GM21381 (cell line): ENCODE results near the gene TERT.

Experiments used
- ATAC-seq: cut with Tn5 transposase; IDR thresholded peaks from one replicate; pipeline ENCODE4 v1.9.1; 2021; ENCODE audit warnings: mild to moderate bottlenecking, moderate library complexity; ENCODE audit not compliant: unreplicated experiment

The TERT gene

GRCh38 chr5:1319436-1320256 is 24.8 kb upstream of the TERT start:
- ATAC-seq: no peak

GRCh38 chr5:1318659-1319251 is 23.9 kb upstream of the TERT start:
- no peak for ATAC-seq

GRCh38 chr5:1317921-1318565 is 23.2 kb upstream of the TERT start:
- no peak for ATAC-seq

- no peak for ATAC-seq
Observed at GRCh38 chr5:1316588-1317340, 21.9 kb upstream of the TERT start.

GRCh38 chr5:1315709-1316587 is 21.1 kb upstream of the TERT start:
- peak; percentile 55 for ATAC-seq

- ATAC-seq: no peak
Observed at GRCh38 chr5:1315018-1315708, 20.3 kb upstream of the TERT start.

- ATAC-seq: no peak
Observed at GRCh38 chr5:1314564-1314982, 19.7 kb upstream of the TERT start.

GRCh38 chr5:1312993-1313833 is 18.3 kb upstream of the TERT start:
- peak; percentile 75 for ATAC-seq

- no peak for ATAC-seq
Observed at GRCh38 chr5:1312206-1312605, 17.3 kb upstream of the TERT start.

GRCh38 chr5:1311439-1312055 is 16.7 kb upstream of the TERT start:
- ATAC-seq: no peak

- ATAC-seq: no peak
Observed at GRCh38 chr5:1310118-1310517, 15.2 kb upstream of the TERT start.

GRCh38 chr5:1304033-1304432 is 9.2 kb upstream of the TERT start:
- no peak for ATAC-seq

GRCh38 chr5:1302258-1302657 is 7.4 kb upstream of the TERT start:
- no peak for ATAC-seq

- ATAC-seq: no peak
Observed at GRCh38 chr5:1300581-1301083, 5.8 kb upstream of the TERT start.

- no peak for ATAC-seq
Observed at GRCh38 chr5:1299961-1300360, 5.1 kb upstream of the TERT start.

- no peak for ATAC-seq
Observed at GRCh38 chr5:1299511-1299850, 4.6 kb upstream of the TERT start.

- no peak for ATAC-seq
Observed at GRCh38 chr5:1298723-1299510, 4.0 kb upstream of the TERT start.
